ENCODE results near the gene CD52. TPM values are rescaled to one million over a fixed set of nuclear protein-coding genes. Genes with fewer than 3 reads are reported as not detected.
"Not testable (repeated sequence)": the region's sequence is repeated elsewhere in the genome, so short reads cannot be mapped to it uniquely, and the experiment has no call there.

Gene CD52
- total RNA-seq, 5 donors from 2014 or later (not counting 1 experiment from before 2014, with no cell fraction given), result 994 to 1,121 (median 1,054) TPM

DNA sequence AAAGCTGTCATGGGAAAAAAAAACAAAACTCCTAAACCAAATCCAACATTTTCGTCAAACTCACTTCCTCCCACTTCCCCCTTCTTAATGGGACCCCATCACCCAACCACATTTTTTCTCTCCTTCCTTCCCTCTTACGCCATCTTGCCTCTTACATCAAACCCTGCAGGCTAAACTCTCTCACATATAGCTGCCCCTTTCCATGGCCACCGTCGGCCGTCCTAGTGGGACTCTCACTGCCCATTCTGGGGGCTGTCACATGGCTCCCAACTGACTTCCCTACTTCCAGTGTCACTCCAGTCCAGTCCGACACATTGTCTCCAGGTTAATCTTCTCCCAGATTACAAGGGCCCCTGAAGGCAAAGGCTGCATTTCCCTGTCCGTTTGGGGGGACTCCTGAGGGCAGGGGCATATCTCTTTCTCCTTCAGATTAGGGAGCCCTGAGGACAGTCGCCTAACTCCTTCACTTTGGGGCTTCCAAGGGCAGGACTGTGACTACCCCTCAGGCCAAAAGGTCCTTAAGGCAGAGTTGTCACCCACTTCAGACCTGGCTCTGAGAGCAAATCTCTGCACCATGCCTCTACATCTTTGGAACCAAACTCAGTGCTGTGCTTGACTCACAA is 12.0 kb upstream of the CD52 start:
- ATAC-seq (replicated peaks in 1 of 4) (no peak), DNase-seq (no peak)
- Histone ChIP-seq H3K27ac (ENCODE audit: low read length) (peak overlapping the region; percentile 55), H3K9me3 (no peaks in the 10 kb centered on the region), H3K27me3 (replicated peaks in 1 of 2; ENCODE audit: control insufficient read depth in 2 of 2, extremely low read depth in 1 of 2, insufficient read depth in 2 of 2, low read length in 1 of 2) (no peaks in the 10 kb centered on the region), H3K4me1 (ENCODE audit: control insufficient read depth in 1 of 2, extremely low read depth in 1 of 2, insufficient read depth in 2 of 2, low read length in 2 of 2) (peaks cover 26 to 45% of the 10 kb centered on the region in 2 experiments), H3K4me3 (ENCODE audit: control insufficient read depth in 1 of 2, extremely low read depth in 1 of 2, low read length in 1 of 2) (peak overlapping the region; percentile 74 to 79), H3K36me3 (ENCODE audit: control insufficient read depth in 2 of 2, extremely low read depth in 1 of 2, insufficient read depth in 1 of 2, low read length in 1 of 2) (peaks cover 0 to 2% of the 10 kb centered on the region in 2 donors)
- Mint-ChIP-seq H3K27ac (peak overlapping the region; percentile 97 to 99), H3K9me3 (no peaks in the 10 kb centered on the region), H3K4me1 (peaks cover 30 to 39% (median 34%) of the 10 kb centered on the region in 3 donors), H3K4me3 (peak overlapping the region; percentile 95 to 99 (median 99)), H3K27me3 (no peaks in the 10 kb centered on the region), H3K36me3 (no peaks in the 10 kb centered on the region)
- POLR2A ChIA-PET, result interaction anchor here in 1 of 2 donors (0.5 to 0.8 kb wide), 2 partner anchors 8 to 12 kb away, joined by 3 to 6 read pairs; partner anchors contain the start of gene CD52
- 35% methylated on average over 7 of the region's 8 CpGs for WGBS (ENCODE audit: insufficient coverage)
- CTCF ChIA-PET, result interaction anchor here in 1 of 2 donors (0.7 kb wide), 1 partner anchor 49 kb away, joined by 5 read pairs; no protein-coding TSS in a partner anchor

DNA sequence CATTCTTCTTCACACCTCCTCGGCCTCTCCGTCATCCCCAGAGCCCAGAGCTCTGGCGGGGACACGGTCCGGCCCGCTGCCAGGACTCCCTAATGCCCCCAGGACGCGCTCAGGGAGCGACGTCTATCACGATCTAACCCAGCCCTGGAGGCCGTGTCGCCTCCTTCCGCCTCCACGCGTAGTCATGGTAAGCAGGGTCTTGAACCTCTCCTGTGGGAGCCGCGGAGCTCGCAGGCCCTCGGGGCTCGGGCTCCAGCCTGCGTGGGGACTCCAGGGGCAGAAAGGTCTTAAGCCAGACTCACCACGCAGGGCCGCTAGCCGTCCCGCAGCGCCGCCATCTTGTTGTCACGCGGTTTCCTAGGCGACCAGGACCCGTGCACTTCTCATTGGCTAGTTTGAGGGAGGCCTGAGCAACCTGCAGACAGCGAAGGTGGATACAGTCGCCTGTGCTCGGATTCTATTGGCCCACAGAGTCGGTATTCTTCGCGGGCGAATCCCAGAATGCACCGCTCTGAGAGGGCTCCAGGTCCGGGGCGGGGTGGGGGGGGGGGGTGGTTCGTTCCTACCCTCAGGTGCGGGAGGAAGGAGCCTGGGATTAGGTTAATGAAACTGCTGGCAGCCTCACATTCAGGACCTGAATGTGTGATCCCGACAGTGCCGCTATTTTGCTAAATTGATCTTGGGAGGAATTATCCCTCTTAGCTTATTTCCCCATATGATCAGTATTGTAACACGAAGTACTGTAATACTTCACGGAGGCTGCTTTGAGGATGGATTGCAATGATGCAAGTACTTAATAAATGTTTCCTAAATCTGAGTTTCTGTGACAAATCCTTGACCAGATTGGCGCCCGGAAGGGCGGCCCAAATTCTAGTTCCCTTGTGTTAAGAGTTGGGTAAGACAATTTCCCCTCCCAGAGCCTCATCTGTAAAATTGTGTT is 11.2 kb upstream of the CD52 start, which contains the start of gene UBXN11:
TSS of gene UBXN11 (minus strand) at position 347 of the 940 bp plus-strand sequence. CDS start 3,753 bp downstream, outside the sequence.
- no peaks in the 10 kb centered on the region for H3K27me3 Mint-ChIP-seq
- DNase-seq, result peak; percentile 75 to 96 (median 90)
- peaks cover 30 to 37% (median 32%) of the 10 kb centered on the region in 3 donors for H3K4me1 Mint-ChIP-seq
- H3K4me1 ChIP-seq (ENCODE audit: control insufficient read depth in 1 of 2, extremely low read depth in 1 of 2, insufficient read depth in 2 of 2, low read length in 2 of 2), result peaks cover 28 to 42% of the 10 kb centered on the region in 2 experiments
- H3K36me3 ChIP-seq (ENCODE audit: control insufficient read depth in 2 of 2, extremely low read depth in 1 of 2, insufficient read depth in 1 of 2, low read length in 1 of 2), result no peaks in the 10 kb centered on the region
- H3K9me3 Mint-ChIP-seq, result no peaks in the 10 kb centered on the region
- CTCF ChIA-PET, result interaction anchor here in 1 of 2 donors (0.5 to 2.7 kb wide), 5 partner anchors 11 to 239 kb away, joined by 3 to 13 read pairs (median 9); partner anchors contain the start of gene CD52
- H3K27ac ChIP-seq (ENCODE audit: low read length), result peak within 1 kb of the TSS; percentile 67
- peak within 1 kb of the TSS; percentile 95 to 99 (median 99) for H3K4me3 Mint-ChIP-seq
- no peaks in the 10 kb centered on the region for H3K36me3 Mint-ChIP-seq
- under 1% methylated on average over 42 of the region's 51 CpGs for WGBS (ENCODE audit: insufficient coverage)
- H3K4me3 ChIP-seq (ENCODE audit: control insufficient read depth in 1 of 2, extremely low read depth in 1 of 2, low read length in 1 of 2), result peak within 1 kb of the TSS; percentile 74 to 79
- POLR2A ChIA-PET, result interaction anchor here (0.5 to 1.2 kb wide), 5 partner anchors 11 to 180 kb away, joined by 3 to 6 read pairs (median 3); partner anchors contain the start of gene CD52 (in 2 of the 2)
- no peaks in the 10 kb centered on the region for H3K27me3 ChIP-seq (replicated peaks in 1 of 2; ENCODE audit: control insufficient read depth in 2 of 2, extremely low read depth in 1 of 2, insufficient read depth in 2 of 2, low read length in 1 of 2)
- no peaks in the 10 kb centered on the region for H3K9me3 ChIP-seq
- peak within 1 kb of the TSS; percentile 97 to 99 for H3K27ac Mint-ChIP-seq
- ATAC-seq (replicated peaks in 1 of 4), result peak; percentile 94 to 98 (median 98)

DNA sequence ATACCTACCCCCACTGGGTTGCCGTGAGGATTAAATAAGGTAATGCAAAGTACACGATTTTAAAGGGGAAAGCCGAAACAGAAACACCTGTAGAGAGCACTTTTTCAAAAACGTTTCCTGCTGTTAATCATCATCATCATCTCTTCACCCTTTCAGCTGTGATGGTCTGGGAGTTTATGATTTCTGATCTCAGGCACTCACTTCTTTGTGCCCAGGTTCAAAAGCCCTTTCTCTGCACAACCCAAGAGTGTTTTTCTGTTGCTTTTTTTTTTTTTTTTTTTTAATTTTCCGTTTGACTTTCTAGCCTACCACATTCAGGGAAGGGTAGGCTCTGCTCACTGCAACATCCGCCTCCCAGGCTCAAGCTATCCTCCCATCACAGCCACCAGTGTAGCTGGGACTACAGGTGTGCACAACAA is 10.4 kb upstream of the CD52 start:
- no peaks in the 10 kb centered on the region for H3K27me3 ChIP-seq (replicated peaks in 1 of 2; ENCODE audit: control insufficient read depth in 2 of 2, extremely low read depth in 1 of 2, insufficient read depth in 2 of 2, low read length in 1 of 2)
- H3K4me1 Mint-ChIP-seq, result peaks cover 33 to 42% (median 37%) of the 10 kb centered on the region in 3 donors
- no peaks in the 10 kb centered on the region for H3K27me3 Mint-ChIP-seq
- H3K9me3 Mint-ChIP-seq, result no peaks in the 10 kb centered on the region
- peak overlapping the region; percentile 54 to 74 for H3K4me3 ChIP-seq (ENCODE audit: control insufficient read depth in 1 of 2, extremely low read depth in 1 of 2, low read length in 1 of 2)
- H3K27ac Mint-ChIP-seq, result peak overlapping the region; percentile 95 to 99
- peak overlapping the region; percentile 67 for H3K27ac ChIP-seq (ENCODE audit: low read length)
- ChIA-PET POLR2A (interaction anchor here (0.5 to 1.2 kb wide), 7 partner anchors 11 to 181 kb away, joined by 3 to 10 read pairs (median 4); partner anchors contain the start of gene CD52 (in 2 of the 2)), CTCF (interaction anchor here (0.7 to 2.7 kb wide), 8 partner anchors 10 to 48 kb away, joined by 3 to 13 read pairs (median 6); partner anchors contain the start of gene CD52 (in 1 of the 2))
- H3K36me3 ChIP-seq (ENCODE audit: control insufficient read depth in 2 of 2, extremely low read depth in 1 of 2, insufficient read depth in 1 of 2, low read length in 1 of 2), result no peaks in the 10 kb centered on the region
- ATAC-seq (replicated peaks in 1 of 4) (peak; percentile 9 to 56 (median 30)), DNase-seq (peak in 5 of 35 experiments; percentile 24 to 67 (median 32))
- H3K36me3 Mint-ChIP-seq, result no peaks in the 10 kb centered on the region
- peaks cover 28 to 42% of the 10 kb centered on the region in 2 experiments for H3K4me1 ChIP-seq (ENCODE audit: control insufficient read depth in 1 of 2, extremely low read depth in 1 of 2, insufficient read depth in 2 of 2, low read length in 2 of 2)
- H3K4me3 Mint-ChIP-seq, result peak overlapping the region; percentile 95 to 99 (median 99)
- no CpG with 5 or more reads among the region's 6 CpGs for WGBS (ENCODE audit: insufficient coverage)
- no peaks in the 10 kb centered on the region for H3K9me3 ChIP-seq

DNA sequence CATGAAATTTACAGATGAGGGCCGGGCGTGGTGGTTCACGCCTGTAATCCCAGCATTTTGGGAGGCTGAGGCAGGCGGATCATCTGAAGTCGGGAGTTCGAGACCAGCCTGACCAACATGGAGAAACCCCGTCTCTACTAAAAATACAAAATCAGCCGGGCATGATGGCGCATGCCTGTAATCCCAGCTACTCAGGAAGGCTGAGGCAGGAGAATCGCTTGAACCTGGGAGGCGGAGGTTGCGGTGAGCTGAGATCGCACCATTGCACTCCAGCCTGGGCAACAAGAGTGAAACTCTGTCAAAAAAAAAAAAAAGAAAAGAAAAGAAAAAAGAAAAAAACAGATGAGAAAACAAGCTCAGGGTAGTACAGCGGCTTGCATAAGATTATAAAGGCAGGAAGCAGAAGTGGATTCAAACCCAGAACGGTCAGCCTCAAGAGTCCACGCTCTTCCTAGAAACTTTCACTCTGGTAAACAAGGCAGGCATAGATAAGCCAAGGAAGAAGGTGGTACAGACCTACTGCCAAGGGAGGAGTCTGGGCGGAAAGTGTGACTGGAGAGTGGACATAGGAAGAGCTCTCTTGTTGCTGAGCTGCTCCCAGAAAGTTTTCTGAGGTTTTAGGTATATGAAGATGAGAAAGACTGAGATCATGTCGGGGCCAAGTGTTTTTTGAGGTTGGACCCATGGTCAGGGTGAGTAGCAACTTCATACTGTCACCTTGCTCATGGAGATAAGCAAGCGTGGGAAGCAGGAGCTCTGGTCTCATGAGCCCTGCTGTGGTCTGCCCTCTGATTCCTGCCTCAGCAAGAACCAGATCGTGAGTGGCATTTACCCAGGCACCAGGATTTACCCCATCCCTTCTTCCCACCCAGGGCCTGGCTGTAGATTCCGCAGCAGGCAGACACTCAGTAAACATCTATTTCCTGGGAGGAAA is 9.5 kb upstream of the CD52 start:
- CTCF ChIA-PET, result interaction anchor here (0.6 to 2.7 kb wide), 10 partner anchors 9 to 112 kb away, joined by 3 to 13 read pairs (median 6); partner anchors contain the start of gene CD52 (in 1 of the 2)
- peak overlapping the region; percentile 72 for H3K27ac ChIP-seq (ENCODE audit: low read length)

DNA sequence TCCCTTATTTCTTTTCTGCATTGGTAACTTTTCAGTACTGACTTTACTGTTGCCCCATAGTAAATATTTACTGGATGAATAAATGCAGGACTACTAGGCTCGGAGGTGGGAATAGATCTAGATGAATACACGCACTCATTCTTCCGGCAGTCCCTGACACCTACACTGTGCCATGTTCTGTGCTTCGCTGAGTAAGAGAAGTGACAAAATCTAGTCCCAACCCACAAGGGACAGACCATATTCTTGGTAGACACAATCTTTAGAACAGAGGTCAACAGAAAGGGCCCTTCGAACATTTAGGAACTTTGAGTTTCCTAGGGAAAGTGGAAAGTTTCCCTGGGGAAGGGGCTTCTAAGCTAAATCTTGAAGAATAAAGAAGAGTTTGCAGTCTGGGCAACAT is 3.3 kb upstream of the CD52 start:
- ChIA-PET CTCF (interaction anchor here (0.6 to 1.7 kb wide), 8 partner anchors 29 to 1576 kb away, joined by 3 to 5 read pairs (median 4); partner anchors contain the start of gene SH3BGRL3 (in 1 of the 2)), POLR2A (interaction anchor here (0.9 to 1.0 kb wide), 2 partner anchors 30 to 33 kb away, joined by 3 to 4 read pairs; no protein-coding TSS in a partner anchor)
- H3K27me3 Mint-ChIP-seq, result no peaks in the 10 kb centered on the region
- no CpG with 5 or more reads among the region's 5 CpGs for WGBS (ENCODE audit: insufficient coverage)
- Histone ChIP-seq H3K4me3 (ENCODE audit: control insufficient read depth in 1 of 2, extremely low read depth in 1 of 2, low read length in 1 of 2) (no peak overlapping the region), H3K4me1 (ENCODE audit: control insufficient read depth in 1 of 2, extremely low read depth in 1 of 2, insufficient read depth in 2 of 2, low read length in 2 of 2) (peaks cover 37 to 51% of the 10 kb centered on the region in 2 experiments), H3K27me3 (replicated peaks in 1 of 2; ENCODE audit: control insufficient read depth in 2 of 2, extremely low read depth in 1 of 2, insufficient read depth in 2 of 2, low read length in 1 of 2) (no peaks in the 10 kb centered on the region), H3K9me3 (no peaks in the 10 kb centered on the region), H3K27ac (ENCODE audit: low read length) (peak overlapping the region; percentile 43), H3K36me3 (ENCODE audit: control insufficient read depth in 2 of 2, extremely low read depth in 1 of 2, insufficient read depth in 1 of 2, low read length in 1 of 2) (no peaks in the 10 kb centered on the region)
- peaks cover 13% of the 10 kb centered on the region for H3K36me3 Mint-ChIP-seq
- DNase-seq (no peak), ATAC-seq (replicated peaks in 1 of 4) (no peak)
- peaks cover 50 to 56% (median 56%) of the 10 kb centered on the region in 3 donors for H3K4me1 Mint-ChIP-seq
- peak overlapping the region in 1 of 3 donors; percentile 99 for H3K4me3 Mint-ChIP-seq
- H3K27ac Mint-ChIP-seq, result peak overlapping the region; percentile 90 to 92
- no peaks in the 10 kb centered on the region for H3K9me3 Mint-ChIP-seq

More for the DNA sequence above, 9.5 kb upstream of the CD52 start:
- not testable (repeated sequence) for H3K36me3 Mint-ChIP-seq; H3K9me3 Mint-ChIP-seq; ATAC-seq (replicated peaks in 1 of 4); H3K36me3 ChIP-seq (ENCODE audit: control insufficient read depth in 2 of 2, extremely low read depth in 1 of 2, insufficient read depth in 1 of 2, low read length in 1 of 2); H3K27me3 Mint-ChIP-seq; H3K9me3 ChIP-seq; H3K27me3 ChIP-seq (replicated peaks in 1 of 2; ENCODE audit: control insufficient read depth in 2 of 2, extremely low read depth in 1 of 2, insufficient read depth in 2 of 2, low read length in 1 of 2)
- peaks cover 28 to 46% of the 10 kb centered on the region in 2 experiments for H3K4me1 ChIP-seq (ENCODE audit: control insufficient read depth in 1 of 2, extremely low read depth in 1 of 2, insufficient read depth in 2 of 2, low read length in 2 of 2)
- Mint-ChIP-seq H3K4me1 (peaks cover 36 to 45% (median 41%) of the 10 kb centered on the region in 3 donors), H3K4me3 (peak overlapping the region; percentile 95 to 99 (median 99)), H3K27ac (peak overlapping the region; percentile 95 to 99)
- POLR2A ChIA-PET, result interaction anchor here (0.6 to 1.2 kb wide), 8 partner anchors 10 to 1492 kb away, joined by 3 to 10 read pairs (median 4); partner anchors contain the start of gene CD52 (in 2 of the 2)
- peak in 1 of 35 experiments; percentile 27 for DNase-seq
- WGBS (ENCODE audit: insufficient coverage), result 71% methylated on average over 14 of the region's 21 CpGs
- H3K4me3 ChIP-seq (ENCODE audit: control insufficient read depth in 1 of 2, extremely low read depth in 1 of 2, low read length in 1 of 2), result peak overlapping the region in 1 of 2 donors; percentile 74

Data from T-cell (primary cell).